ENCODE measurements around the gene GPHN. TPM values are rescaled to one million over a fixed set of nuclear protein-coding genes. Genes with fewer than 3 reads are reported as not detected.

Gene GPHN
- total RNA-seq, 2 donors from 2014 or later, result 13.5 to 18.7 TPM

DNA sequence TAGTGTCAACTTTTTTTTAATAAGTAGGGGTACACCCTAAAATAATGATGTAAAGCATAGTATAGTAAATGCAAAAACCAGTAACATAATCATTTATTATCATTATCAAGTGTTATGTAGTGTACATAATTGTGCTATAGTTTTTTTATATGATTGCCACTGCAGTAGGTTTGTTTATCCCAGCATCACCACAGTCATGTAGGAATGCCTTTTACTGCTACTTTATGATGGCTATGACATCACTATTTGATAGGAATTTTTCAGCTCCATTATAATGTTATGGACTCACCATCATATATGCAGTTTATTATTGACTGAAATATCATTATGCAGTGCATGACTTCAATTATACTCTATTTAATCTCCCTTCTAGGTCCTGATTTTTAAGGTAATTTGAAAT lies 121.6 kb downstream of the GPHN start:
- no peak overlapping the region for H3K4me3 ChIP-seq
- H3K36me3 ChIP-seq, result no peaks in the 10 kb centered on the region
- intact Hi-C loops (cut with DNase I), result loop anchor here (10.0 kb wide), 1 partner anchor 655 kb away; no protein-coding TSS in a partner anchor
- H3K9me3 ChIP-seq, result no peaks in the 10 kb centered on the region
- no peaks in the 10 kb centered on the region for H3K4me1 ChIP-seq (replicated peaks)
- TF ChIP-seq, protein P1, sequence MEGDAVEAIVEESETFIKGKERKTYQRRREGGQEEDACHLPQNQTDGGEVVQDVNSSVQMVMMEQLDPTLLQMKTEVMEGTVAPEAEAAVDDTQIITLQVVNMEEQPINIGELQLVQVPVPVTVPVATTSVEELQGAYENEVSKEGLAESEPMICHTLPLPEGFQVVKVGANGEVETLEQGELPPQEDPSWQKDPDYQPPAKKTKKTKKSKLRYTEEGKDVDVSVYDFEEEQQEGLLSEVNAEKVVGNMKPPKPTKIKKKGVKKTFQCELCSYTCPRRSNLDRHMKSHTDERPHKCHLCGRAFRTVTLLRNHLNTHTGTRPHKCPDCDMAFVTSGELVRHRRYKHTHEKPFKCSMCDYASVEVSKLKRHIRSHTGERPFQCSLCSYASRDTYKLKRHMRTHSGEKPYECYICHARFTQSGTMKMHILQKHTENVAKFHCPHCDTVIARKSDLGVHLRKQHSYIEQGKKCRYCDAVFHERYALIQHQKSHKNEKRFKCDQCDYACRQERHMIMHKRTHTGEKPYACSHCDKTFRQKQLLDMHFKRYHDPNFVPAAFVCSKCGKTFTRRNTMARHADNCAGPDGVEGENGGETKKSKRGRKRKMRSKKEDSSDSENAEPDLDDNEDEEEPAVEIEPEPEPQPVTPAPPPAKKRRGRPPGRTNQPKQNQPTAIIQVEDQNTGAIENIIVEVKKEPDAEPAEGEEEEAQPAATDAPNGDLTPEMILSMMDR (IDR thresholded peaks at IDR 0.05), result no peak
- TF ChIP-seq POLR2AphosphoS5 (IDR thresholded peaks at IDR 0.05), result no peak
- no peak for TF ChIP-seq POLR2A (IDR thresholded peaks at IDR 0.05)
- no peak for DNase-seq (ENCODE audit: low spot score)
- H3K27me3 ChIP-seq (replicated peaks; ENCODE audit: insufficient read depth), result no peaks in the 10 kb centered on the region
- H3K27ac ChIP-seq, result no peak overlapping the region

GRCh38 chr14:66634876-66635275 lies 126.9 kb downstream of the GPHN start:
- intact Hi-C loops (cut with DNase I), result no loop called here
- Histone ChIP-seq H3K4me1 (replicated peaks) (no peaks in the 10 kb centered on the region), H3K27ac (no peak overlapping the region), H3K36me3 (no peaks in the 10 kb centered on the region), H3K9me3 (no peaks in the 10 kb centered on the region), H3K27me3 (replicated peaks; ENCODE audit: insufficient read depth) (no peaks in the 10 kb centered on the region), H3K4me3 (no peak overlapping the region)
- TF ChIP-seq POLR2A (IDR thresholded peaks at IDR 0.05) (no peak), POLR2AphosphoS5 (IDR thresholded peaks at IDR 0.05) (no peak)
- TF ChIP-seq, protein P1 (IDR thresholded peaks at IDR 0.05), result no peak
- DNase-seq (ENCODE audit: low spot score), result no peak

GRCh38 chr14:66635435-66635834 lies 127.5 kb downstream of the GPHN start:
- DNase-seq (ENCODE audit: low spot score), result no peak
- no peaks in the 10 kb centered on the region for H3K27me3 ChIP-seq (replicated peaks; ENCODE audit: insufficient read depth)
- no peak overlapping the region for H3K27ac ChIP-seq
- H3K4me3 ChIP-seq, result no peak overlapping the region
- WGBS, result 48% methylated on average over 2 of the region's 2 CpGs
- no peaks in the 10 kb centered on the region for H3K36me3 ChIP-seq
- H3K9me3 ChIP-seq, result no peaks in the 10 kb centered on the region
- TF ChIP-seq POLR2AphosphoS5 (IDR thresholded peaks at IDR 0.05) (no peak), POLR2A (IDR thresholded peaks at IDR 0.05) (no peak)
- TF ChIP-seq, protein P1 (IDR thresholded peaks at IDR 0.05), result no peak
- intact Hi-C loops (cut with DNase I), result no loop called here
- H3K4me1 ChIP-seq (replicated peaks), result no peaks in the 10 kb centered on the region

GRCh38 chr14:66636240-66636639 lies 128.3 kb downstream of the GPHN start:
- Histone ChIP-seq H3K9me3 (no peaks in the 10 kb centered on the region), H3K4me3 (no peak overlapping the region), H3K36me3 (no peaks in the 10 kb centered on the region), H3K4me1 (replicated peaks) (no peaks in the 10 kb centered on the region), H3K27me3 (replicated peaks; ENCODE audit: insufficient read depth) (no peaks in the 10 kb centered on the region), H3K27ac (no peak overlapping the region)
- no peak for DNase-seq (ENCODE audit: low spot score)
- intact Hi-C loops (cut with DNase I), result no loop called here
- TF ChIP-seq POLR2AphosphoS5 (IDR thresholded peaks at IDR 0.05), result no peak
- TF ChIP-seq, protein P1 (IDR thresholded peaks at IDR 0.05), result no peak
- TF ChIP-seq POLR2A (IDR thresholded peaks at IDR 0.05), result no peak

DNA sequence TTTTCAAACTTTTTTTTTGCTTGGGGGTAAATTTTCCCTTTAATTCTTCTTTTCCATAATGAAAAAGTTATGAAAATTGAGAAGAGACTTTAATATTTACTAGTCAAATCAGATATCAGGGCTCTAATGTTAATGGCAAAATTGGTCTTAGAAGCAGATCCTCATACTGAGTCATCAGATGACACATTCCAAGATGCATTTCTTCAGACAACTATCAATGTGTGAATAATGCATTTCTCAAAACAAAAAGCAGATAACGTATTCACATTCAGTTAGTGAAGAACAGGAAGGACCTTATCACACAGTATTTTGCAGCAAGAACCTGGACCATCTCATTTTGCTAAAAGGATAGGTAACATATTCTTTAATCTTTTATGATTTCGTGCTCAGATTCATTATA lies 130.7 kb downstream of the GPHN start:
- 97% methylated on average over 2 of the region's 2 CpGs for WGBS

More for the DNA sequence above, 130.7 kb downstream of the GPHN start:
- no peaks in the 10 kb centered on the region for H3K27me3 ChIP-seq (replicated peaks; ENCODE audit: insufficient read depth)
- DNase-seq (ENCODE audit: low spot score), result no peak
- H3K27ac ChIP-seq, result no peak overlapping the region
- H3K9me3 ChIP-seq, result no peaks in the 10 kb centered on the region
- no peaks in the 10 kb centered on the region for H3K36me3 ChIP-seq
- TF ChIP-seq POLR2AphosphoS5 (IDR thresholded peaks at IDR 0.05), result no peak
- TF ChIP-seq, protein P1 (IDR thresholded peaks at IDR 0.05), result no peak
- no peak for TF ChIP-seq POLR2A (IDR thresholded peaks at IDR 0.05)
- H3K4me1 ChIP-seq (replicated peaks), result no peaks in the 10 kb centered on the region
- intact Hi-C loops (cut with DNase I), result no loop called here
- no peak overlapping the region for H3K4me3 ChIP-seq

All from prostate gland (tissue), 2 donors.